KG1 (cell line): Measurements from ENCODE around the gene SPATA21.
"Not testable (repeated sequence)": the region's sequence is repeated elsewhere in the genome, so short reads cannot be mapped to it uniquely, and the experiment has no call there.

Source experiments
- DNase-seq: peaks from one replicate; lab custom pipeline; 2025; lab: John Stamatoyannopoulos, UW

Gene SPATA21

GRCh38 chr1:16436946-16437474, at the start of gene SPATA21:
Gene SPATA21 (minus strand): TSS chr1:16437424. CDS start chr1:16431371, 6,053 bp downstream.
- no peak for DNase-seq

- not testable (repeated sequence) for DNase-seq
Observed at GRCh38 chr1:16487011-16487410, 49.8 kb upstream of the SPATA21 start.

DNA sequence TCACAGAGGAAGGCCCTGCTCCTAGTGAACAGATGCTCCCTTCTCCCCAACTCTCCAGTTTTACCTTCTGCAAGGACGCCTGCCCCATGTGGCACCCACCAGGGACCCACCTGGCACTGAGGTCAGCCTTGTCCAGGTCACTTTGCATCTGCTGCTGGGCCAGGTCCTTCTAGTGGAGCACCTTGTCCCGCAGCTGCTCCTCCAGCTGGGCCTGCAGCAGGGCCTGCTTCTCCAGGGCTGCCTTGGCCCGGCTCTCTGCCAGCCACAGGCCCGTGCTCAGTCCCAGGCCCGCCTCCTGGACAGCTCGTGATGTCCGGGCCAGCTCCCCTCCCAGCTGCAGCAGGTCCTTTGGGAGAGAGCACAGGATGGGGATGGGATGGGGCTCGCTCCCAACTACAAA, 49.1 kb upstream of the SPATA21 start:
- not testable (repeated sequence) for DNase-seq

DNA sequence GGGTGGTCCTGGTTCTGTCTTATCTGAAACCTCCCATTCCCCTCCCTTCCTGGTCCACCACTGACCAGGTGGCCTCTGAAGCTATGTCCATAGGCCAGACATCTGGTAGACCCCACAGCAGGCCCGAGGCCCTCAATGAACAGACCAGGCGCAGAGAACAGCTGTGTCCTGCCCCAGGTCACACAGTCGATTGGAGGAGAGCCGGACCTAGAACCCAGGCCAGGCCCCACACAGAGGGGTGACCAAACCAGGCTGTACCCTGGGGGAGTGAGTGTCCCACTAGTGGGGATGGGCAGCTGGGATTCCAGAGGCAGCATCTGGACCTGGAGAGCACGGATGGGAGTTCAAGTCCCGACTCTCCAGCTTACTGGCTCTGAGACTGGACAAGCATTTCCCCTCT, 47.7 kb upstream of the SPATA21 start:
- no peak for DNase-seq

GRCh38 chr1:16484501-16484835, 47.2 kb upstream of the SPATA21 start:
- DNase-seq, result no peak

DNA sequence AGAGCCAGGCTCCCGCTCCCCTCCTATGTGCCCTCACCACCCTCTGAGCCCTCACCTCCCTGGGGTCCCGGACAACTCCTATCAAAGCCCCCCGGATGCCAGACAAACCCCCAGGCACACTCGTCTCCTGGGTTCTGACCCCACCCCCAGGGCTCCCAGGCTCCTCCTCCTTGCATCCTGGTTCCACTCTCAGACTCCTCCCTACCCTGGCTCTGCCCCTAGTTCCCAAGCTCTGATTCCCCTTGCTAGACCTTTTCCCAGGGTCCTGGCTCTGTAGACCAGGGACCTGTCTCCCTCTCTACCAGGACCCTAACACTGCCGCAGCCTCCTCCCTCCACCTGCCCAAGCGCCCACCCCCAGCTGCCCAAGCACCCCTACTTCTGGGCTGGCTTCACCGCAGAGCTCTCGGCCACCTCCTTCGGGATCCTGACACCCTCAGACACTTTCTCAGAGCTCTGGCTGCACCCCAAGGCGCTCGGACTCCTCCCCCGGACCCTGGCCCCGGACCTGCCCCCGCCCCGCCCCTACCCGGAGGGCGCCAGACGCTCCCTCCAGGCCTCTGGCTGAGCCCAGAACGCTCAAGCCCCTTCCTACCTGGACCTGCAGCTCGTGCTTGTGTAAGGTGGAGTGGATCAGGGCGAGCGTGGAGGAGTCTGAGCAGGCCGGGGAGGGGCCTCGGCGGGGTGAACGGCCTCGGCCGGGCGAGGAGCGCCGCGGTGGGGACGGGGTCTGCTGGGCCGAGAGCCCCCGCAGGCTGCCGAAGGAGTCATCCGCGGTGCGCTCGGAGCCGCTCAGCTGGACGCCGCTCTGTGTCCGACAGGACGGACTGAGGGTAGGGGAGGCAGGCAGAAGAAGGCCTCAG, 46.6 kb upstream of the SPATA21 start:
- DNase-seq, result not testable (repeated sequence)

- DNase-seq, result not testable (repeated sequence)
Observed at GRCh38 chr1:16483146-16483545, 45.9 kb upstream of the SPATA21 start.

DNA sequence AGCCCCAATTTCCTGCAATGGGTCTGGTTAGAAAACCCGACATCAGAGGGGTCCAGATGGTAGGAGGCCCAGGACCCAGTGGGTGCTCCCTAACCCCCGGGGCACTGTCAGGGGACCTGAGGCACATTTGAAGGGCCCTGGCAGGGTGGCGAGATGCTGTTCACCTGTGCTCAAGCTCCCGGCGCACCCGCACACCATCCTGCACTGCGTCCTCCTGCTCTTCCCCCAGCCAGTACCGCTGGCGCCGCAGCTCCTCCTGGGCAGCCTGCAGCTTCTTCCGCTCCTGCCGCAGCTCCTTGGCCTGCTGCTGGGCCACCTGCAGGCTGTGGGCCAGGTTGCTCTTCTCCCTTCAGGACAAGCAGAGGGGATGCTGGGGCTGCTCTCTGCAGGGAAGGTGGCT, 40.9 kb upstream of the SPATA21 start:
- no peak for DNase-seq

GRCh38 chr1:16475771-16476770, 38.8 kb upstream of the SPATA21 start:
- not testable (repeated sequence) for DNase-seq

GRCh38 chr1:16474891-16475290, 37.7 kb upstream of the SPATA21 start:
- not testable (repeated sequence) for DNase-seq

- no peak for DNase-seq
Observed at GRCh38 chr1:16474166-16474800, 37.1 kb upstream of the SPATA21 start.

DNA sequence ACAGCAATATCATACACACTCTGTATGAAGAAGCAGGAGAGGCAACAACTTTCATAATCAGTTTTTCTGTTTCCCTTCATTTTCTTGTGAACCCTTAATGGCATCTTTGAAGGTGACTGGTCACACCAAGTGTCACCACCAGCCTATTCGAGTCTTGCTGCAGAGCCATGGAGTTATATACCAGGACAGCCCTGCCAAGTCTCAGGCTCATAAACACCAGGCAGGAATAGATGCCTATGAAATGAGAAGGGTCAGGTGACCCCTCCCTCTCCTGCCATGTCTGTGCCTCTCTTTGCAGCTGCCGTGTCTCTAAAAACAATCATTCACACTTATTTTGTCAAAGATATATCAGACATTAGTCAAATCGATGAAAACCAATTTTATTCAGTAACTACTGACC, 31.3 kb upstream of the SPATA21 start:
- no peak for DNase-seq

- DNase-seq, result no peak
Observed at GRCh38 chr1:16464917-16465625, 27.8 kb upstream of the SPATA21 start.

- no peak for DNase-seq
Observed at GRCh38 chr1:16462773-16463330, 25.6 kb upstream of the SPATA21 start.

DNA sequence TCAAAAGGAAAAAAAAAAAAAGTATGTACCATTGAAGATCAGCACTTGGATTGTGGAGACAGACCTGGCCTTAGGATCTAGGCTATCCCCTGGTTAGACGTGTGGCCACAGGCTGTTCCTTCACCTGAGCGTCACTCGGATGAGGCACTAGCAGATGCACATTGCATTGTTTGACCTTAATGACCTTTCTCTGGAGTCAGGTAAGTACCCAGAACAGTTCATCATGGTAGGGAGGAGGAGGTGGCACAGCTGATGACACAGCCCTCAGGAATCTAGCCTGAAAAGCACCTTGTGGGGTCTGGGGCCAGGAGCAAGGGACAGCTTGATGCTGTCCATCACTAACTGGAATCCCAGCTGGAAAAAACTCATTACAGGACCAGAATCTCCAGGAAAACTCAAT, 24.5 kb upstream of the SPATA21 start:
- no peak for DNase-seq

- no peak for DNase-seq
Observed at GRCh38 chr1:16459352-16459925, 22.2 kb upstream of the SPATA21 start.

DNA sequence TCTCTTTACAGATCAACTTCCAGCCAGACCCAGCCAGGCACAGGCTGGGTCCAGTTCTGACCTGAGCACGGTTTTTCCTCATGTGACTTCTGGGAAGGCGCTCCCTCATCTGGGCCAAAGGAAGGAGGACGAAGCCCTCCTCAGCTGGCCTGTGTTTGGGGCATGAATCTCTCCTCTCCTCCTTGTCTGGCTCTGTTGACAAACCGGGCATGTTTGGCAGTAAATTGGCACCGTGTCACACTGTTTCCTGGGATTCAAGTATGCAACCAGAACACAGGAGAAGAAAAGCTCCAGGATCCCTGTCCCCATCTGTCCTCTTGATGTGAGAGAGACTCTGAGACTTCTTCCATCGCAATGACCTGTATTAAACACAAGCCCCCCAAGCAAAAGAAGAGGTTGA, 21.6 kb upstream of the SPATA21 start:
- no peak for DNase-seq

- not testable (repeated sequence) for DNase-seq
Observed at GRCh38 chr1:16456151-16456550, 18.9 kb upstream of the SPATA21 start.

GRCh38 chr1:16454909-16455308, 17.7 kb upstream of the SPATA21 start:
- not testable (repeated sequence) for DNase-seq

- no peak for DNase-seq
Observed at GRCh38 chr1:16451841-16452528, 14.8 kb upstream of the SPATA21 start.
